ENCODE results near the gene AGAP3.

Gene AGAP3

DNA sequence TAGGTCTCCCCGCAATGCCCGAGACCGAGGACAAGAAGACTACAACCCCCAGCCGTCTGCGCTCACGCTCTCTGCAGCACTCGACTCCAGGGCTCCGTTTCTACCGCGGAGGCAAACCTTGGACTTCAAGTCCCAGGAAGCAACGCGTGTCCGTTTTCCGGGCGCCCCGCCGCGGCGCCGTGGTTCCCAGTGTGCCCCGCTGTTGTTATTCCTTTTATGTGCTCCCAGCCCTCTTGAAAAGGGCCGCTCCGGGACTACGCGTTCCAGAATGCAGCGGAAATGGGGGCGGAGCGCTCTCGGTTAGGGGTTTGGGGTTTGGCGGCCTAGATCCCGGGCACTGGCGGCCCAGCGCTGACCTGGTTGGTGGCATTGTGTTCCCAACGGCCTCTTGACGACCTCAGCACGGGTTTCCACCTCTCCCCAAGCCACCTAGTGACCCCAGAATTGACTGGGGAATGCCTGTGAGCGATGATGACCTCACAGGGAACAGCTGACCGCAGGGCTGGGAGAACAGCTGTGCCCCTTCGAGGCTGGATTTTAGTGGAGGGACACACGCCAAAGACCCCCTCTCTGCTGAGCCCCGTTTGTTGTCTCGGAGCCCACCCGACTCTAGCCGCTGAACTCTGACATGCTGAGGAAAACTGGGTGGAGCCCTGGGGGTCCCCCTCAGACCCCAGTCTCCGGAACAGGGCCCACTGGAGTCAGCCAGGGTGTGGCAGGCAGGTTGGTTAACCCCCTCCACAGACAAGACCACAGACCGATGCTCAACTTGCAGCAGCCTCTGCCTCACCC is 28.1 kb upstream of the AGAP3 start:
- DNase-seq (ENCODE audit: low read depth), result peak; percentile 86

DNA sequence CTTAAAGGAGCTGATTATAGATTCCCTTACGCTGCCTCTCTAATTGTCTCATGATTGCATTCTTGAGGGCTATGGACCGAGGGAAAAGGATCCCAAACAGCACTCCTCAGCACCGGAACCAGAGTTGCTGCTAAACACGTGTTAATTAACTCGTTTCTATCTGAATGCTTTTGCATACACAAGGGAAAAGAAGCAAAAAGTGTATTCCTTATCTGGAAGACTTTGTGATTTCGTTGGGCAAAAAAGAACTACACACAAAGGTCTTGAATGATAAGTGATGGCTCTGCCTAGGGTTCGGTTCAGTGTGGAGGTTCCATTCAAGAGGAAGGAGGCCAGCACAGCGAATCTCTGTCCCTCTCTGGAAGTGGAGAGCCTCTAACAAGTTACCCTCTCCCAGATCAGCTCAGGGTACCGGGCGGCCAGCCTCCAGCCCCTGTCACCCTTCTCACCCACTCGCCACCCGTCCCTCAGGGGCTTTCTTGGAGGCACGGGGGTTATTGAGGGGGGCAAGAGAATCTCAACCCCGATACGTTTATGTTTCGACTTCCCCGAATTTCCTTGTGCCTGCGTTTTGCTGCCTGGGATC is 27.4 kb upstream of the AGAP3 start:
- DNase-seq (ENCODE audit: low read depth), result no peak

GRCh38 chr7:151059367-151060112 is 26.7 kb upstream of the AGAP3 start, which contains the start of gene SLC4A2:
SLC4A2 (plus strand) TSS chr7:151059589; CDS start chr7:151061988, 2,399 bp downstream.
- DNase-seq (ENCODE audit: low read depth), result no peak

- no peak for DNase-seq (ENCODE audit: low read depth)
Observed at GRCh38 chr7:151060113-151060415, 26.2 kb upstream of the AGAP3 start.

- no peak for DNase-seq (ENCODE audit: low read depth)
Observed at GRCh38 chr7:151060416-151061212, 25.7 kb upstream of the AGAP3 start.

GRCh38 chr7:151061213-151062110 is 24.8 kb upstream of the AGAP3 start:
- DNase-seq (ENCODE audit: low read depth), result no peak

- DNase-seq (ENCODE audit: low read depth), result no peak
Observed at GRCh38 chr7:151062111-151062398, 24.2 kb upstream of the AGAP3 start.

- DNase-seq (ENCODE audit: low read depth), result no peak
Observed at GRCh38 chr7:151062399-151063211, 23.7 kb upstream of the AGAP3 start.

- no peak for DNase-seq (ENCODE audit: low read depth)
Observed at GRCh38 chr7:151063212-151063561, 23.1 kb upstream of the AGAP3 start.

DNA sequence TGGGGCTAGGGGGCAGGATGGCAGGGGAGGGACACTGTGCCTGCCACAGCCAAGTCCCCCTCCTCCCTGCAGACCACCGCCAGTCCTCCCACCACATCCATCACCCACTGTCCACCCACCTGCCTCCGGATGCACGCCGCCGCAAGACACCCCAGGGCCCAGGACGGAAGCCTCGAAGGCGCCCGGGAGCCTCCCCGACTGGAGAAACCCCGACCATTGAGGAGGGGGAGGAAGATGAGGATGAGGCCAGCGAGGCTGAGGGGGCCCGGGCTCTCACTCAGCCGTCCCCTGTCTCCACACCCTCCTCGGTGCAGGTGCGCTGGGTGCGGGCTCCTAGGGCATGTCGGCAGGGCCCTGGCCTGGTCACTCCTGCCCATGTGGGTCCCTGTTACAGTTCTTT is 21.8 kb upstream of the AGAP3 start:
- no peak for DNase-seq (ENCODE audit: low read depth)

DNA sequence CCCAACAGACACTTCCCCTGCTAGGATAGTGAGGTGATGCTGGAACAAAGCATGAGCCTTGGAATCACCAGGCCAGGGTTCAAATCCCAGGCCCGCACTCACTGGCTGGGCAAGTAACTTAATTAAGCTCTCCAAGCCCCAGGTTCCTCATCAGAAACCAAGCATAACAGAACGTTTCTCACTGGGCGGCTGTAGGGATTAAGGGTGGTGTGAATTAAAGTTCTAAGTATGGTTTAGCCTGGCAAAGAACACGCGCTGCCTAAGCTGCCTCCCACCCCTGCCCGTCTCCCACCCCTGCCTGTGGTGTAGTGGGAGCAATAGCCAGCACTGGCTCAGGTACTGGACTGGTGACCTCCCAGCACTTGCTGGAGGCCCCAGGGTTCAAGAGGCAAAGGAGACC is 21.3 kb upstream of the AGAP3 start:
- DNase-seq (ENCODE audit: low read depth), result no peak

DNA sequence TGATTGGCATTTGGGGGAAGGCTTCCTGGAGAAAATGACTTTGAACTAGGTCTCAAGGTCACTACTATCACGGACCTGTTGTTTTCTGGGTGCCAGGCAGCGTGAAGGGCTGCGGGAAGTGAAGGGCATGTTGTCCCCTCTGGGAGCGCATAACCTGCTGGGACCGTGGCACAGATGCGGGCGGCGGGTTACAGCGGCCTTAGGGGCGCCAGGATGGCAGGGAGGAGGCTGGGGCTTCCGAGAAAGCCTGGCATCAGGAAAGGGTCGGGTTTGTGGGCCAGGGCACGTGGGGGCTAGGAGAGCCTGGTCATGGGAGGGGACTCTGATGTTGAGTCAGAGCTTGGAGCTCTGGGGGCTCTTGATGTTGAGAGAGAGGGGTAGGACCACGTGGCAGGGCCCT is 20.8 kb upstream of the AGAP3 start:
- no peak for DNase-seq (ENCODE audit: low read depth)

DNA sequence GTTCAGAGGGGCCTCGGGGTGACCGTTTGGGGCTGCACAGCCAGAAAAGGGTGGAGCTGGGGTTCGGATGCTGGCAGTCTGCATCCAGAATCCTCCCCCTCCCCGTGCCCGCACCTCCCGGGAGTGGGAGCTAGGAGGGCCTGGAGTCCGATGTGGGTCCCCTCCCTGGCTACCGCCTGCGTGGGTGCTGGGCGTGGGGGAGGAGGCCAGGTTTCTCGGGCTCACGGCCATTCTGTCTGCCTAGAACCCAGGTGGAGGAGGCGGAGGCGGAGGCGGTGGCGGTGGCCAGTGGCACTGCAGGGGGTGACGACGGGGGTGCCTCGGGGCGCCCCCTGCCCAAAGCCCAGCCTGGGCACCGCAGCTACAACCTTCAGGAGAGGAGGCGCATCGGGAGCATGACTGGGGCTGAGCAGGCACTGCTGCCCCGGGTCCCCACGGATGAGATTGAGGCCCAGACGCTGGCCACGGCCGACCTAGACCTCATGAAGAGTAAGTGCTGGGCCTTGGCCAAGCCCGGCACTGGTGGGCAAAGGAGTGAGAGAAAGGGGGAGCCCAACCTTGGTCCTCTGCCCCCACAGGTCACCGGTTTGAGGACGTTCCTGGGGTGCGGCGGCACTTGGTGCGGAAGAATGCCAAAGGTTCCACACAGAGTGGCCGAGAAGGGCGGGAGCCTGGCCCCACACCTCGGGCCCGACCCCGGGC is 19.9 kb upstream of the AGAP3 start:
- no peak for DNase-seq (ENCODE audit: low read depth)

GRCh38 chr7:151068069-151068773 is 18.1 kb upstream of the AGAP3 start:
- DNase-seq (ENCODE audit: low read depth), result no peak

DNA sequence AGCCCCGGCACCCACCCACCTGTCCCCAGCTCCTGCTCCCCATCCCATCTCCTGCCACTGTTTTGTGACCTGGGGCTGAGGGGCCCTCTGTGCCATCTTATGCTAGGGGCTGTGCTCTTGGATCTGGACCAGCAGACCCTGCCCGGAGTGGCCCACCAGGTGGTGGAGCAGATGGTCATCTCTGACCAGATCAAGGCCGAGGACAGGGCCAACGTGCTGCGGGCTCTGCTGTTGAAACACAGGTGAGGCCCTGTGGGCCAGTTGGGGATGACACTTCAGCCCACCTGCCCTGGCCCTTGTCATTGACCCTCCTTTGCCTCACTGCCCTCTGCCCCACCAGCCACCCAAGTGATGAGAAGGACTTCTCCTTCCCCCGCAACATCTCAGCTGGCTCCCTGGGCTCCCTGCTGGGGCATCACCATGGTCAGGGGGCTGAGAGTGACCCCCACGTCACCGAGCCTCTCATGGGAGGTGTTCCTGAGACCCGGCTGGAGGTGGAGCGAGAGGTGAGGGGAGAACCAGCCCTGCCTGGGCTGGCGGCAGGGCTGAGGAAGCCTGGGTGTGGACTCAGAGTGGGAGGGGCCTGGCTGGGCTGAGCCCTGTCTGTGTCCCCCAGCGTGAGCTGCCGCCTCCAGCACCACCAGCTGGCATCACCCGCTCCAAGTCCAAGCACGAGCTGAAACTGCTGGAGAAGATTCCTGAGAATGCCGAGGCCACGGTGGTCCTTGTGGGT is 16.3 kb upstream of the AGAP3 start:
- no peak for DNase-seq (ENCODE audit: low read depth)

GRCh38 chr7:151070574-151070960 is 15.7 kb upstream of the AGAP3 start:
- no peak for DNase-seq (ENCODE audit: low read depth)

DNA sequence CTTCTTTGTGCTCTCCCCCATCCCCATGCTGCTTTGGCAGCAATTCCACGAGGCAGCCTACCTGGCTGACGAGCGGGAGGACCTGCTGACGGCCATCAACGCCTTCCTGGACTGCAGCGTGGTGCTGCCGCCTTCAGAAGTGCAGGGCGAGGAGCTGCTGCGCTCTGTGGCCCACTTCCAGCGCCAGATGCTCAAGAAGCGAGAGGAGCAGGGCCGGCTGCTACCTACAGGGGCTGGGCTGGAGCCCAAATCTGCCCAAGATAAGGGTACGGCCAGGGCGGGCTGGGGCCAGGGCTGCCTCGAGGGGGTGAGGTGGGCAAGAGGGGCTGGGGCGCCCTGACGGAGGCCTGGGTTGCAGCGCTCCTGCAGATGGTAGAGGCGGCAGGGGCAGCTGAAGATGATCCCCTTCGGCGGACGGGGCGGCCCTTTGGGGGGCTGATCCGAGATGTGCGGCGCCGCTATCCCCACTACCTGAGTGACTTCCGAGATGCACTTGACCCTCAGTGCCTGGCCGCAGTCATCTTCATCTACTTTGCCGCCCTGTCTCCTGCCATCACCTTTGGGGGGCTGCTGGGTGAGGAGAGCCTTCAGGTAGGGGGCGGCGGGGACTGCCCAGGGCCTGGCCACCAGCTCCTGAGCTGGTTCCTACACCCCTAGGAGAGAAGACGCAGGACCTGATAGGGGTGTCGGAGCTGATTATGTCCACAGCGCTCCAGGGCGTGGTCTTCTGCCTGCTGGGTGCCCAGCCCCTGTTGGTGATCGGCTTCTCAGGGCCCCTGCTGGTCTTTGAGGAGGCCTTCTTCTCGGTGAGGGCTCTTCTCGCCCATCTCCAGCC is 15.0 kb upstream of the AGAP3 start:
- no peak for DNase-seq (ENCODE audit: low read depth)

DNA sequence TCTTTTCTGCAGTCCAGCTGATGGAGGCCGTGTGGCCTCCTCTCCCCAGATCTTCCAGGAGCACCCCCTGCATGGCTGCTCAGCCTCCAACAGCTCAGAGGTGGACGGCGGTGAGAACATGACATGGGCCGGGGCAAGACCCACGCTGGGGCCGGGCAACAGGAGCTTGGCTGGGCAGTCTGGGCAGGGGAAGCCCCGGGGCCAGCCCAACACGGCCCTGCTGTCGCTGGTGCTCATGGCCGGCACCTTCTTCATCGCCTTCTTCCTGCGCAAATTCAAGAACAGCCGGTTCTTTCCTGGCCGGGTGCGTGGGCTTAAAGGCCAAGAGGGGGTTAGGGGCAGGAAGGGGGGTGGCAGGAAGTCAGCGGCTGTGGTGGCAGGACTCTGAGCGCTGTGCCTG is 12.3 kb upstream of the AGAP3 start:
- no peak for DNase-seq (ENCODE audit: low read depth)

All from HS-27A (cell line).